ENCODE measurements around the gene LRPAP1.

Gene LRPAP1

DNA sequence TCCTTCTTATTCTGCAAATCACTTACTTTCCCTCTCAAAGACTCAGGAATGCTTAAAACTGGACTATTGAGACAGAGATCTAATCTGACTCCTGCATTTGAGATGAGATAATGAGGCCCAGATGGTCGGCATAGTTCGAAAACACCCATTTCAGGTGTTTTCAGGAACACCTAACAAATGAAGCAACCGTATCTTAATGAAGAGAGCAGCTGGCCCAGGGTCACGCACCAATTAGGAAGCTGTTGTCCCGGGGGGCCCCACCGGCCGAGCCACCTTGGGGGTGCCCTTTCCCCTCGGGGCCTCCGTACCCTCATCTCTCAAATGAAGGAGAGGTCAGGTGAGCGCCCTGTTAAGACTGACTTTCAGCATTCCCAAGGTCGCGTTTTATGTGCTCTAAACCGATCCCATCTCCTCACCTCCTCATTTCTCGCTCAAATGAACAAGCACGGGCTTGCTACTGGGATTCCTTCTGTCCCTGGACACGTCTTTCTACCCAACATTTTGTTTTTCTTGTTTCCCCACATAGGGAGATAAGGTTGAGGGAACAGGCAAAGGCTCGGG lies 824 bp downstream of the LRPAP1 start:
- no peak for DNase-seq (ENCODE audit: low read depth in 2 of 2)

DNA sequence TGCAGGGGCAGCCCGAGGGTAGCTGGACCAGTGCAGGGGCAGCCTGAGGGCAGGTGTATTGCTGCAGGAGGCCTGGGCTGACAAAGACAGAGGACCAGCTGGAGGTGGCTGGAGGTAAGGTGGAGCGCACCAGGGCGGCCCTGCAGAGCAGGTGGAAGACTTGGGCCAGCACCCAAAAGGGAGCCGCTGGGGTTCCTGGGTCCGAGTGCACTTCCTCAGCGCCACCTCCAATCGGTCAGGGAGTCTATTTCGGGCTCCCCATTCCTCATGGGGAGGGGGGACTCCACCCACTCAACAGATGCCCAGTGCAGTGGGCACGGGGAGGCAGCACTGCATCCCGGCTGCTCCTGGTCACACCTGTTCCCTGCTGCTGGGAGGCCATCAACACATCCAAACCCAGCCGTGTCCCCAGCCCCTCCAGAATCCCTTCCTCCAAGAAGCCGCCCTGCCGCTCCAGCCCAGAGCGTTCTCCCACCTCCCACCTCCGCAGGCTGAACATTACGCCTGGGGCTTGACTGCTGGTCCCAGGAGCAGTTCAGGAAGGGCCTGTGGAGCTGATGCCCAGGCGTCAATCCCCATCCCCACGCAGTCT lies 1.5 kb downstream of the LRPAP1 start:
- no peak for DNase-seq (ENCODE audit: low read depth in 2 of 2)

DNA sequence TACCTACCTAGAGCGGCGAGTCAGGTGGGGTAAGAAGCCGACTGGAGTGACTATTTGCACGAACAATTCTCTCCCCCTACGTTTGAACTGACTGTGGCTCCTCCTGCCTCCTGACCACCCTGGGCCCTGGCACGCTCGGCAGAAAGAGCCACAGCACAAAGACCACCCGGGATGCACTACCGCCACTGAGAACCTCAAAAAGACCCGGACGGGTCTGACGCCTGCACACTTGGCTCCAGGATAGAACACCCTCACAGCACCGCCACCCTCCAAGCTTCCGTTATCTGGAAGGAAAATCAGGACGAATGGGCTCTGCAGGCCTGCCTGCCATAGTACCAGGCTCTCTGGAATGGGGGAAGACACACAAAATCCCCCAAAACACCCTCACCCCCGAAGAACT lies 2.2 kb downstream of the LRPAP1 start:
- no peak for DNase-seq (ENCODE audit: low read depth in 2 of 2)

DNA sequence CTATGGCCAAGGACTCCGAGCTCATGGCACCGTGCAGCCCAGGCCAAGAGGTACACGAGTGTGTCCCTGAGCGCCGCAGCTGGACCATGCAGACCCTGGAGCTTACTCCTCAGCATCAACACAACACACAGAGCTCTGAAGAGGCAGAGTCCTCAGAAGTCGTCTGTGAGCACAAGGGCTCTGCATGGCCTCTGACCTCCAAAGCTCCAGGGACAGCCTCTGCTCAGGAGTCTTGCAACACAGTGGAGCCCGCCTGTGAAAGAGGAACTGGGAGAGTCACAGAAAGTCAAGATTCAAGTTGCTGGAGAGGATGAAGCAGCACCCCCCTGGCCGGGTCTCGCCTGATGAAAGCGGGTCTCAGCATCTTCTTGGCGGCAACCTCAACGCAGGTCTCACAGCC lies 2.9 kb downstream of the LRPAP1 start:
- DNase-seq (ENCODE audit: low read depth in 2 of 2): no peak

DNA sequence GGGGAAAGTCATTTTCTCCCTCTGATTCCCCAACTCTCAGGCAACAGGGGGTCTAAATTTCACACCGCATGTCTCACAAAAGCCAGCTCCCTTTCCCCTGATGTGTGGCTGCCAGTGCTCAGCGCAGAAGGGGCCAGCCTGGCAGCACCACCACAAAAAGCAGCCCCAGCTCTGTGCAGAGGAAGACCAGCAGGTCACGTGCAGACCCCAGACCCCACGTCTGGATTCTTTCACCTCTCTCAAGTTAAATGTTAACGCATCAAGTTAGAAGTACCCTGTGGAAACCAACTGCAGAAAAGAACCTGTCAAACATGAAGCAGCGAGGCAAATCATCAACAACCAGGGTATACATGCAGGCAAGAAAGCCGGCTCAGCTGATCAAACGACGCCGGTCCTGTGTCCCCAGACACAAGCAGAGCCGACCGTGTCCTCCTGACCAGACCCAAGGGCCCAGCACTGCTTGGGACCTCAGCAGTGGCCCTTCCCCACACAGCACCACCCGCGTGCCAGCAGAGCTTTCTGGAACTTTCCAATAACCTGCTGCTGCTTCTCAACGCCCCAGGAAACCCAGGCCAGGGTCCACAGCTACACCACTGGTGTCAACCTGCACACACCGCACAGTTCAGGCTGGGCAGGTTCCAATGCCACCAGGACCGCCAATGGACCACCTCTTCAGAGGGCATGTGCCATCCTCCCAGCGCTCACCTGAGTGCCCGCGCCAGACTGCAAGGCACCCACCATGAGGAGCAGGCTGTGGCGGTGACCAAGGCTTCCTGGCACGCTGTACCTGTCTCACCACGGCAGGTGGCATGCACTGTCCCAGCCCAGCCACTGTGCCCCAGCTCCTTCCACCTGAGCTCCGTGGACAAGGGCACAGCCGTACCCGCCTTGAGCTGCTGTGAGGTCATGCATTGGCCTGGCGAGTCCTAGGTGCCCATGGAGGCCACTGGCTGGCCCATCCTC lies 4.0 kb downstream of the LRPAP1 start:
- no peak for DNase-seq (ENCODE audit: low read depth in 2 of 2)

DNA sequence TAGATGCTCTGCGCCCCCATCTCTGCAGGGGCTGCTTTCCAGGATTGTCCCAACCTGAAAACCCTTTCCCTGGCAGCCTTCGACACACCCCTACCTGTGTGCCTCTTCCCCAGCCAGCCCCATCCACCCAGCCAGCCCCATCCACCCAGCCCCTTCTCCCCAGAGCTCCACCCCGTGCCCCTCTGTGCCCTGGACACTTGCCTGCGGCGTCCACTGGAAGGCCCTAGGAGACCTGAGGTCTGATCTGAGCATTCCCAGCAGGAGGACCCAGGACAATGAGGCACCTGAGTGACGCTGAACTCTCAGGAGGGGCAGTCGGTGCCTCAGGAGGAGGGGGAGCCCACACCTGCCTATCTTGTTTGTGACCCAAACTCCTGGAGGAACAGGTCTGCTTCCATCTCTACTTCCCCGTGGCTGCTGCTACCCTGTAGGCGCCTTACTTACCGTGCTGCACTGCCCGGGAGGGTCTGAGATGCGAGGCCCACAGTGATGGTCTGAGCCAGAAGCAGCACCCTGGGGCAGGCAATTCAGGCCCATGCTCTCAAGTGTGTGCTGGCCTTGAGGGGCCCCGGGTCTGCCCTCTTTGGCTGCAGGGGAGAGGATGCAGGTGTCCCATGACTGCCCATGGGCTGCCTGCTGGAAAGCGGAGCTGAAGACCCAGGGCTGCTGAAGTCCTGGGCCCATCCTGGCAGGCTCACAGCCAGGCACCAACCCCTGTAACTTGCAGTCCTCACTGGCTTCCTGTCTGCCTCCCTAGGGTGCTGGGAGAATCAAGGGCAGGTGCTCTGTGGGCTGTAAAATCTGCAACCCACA lies 4.9 kb downstream of the LRPAP1 start:
- DNase-seq (ENCODE audit: low read depth in 2 of 2): no peak

DNA sequence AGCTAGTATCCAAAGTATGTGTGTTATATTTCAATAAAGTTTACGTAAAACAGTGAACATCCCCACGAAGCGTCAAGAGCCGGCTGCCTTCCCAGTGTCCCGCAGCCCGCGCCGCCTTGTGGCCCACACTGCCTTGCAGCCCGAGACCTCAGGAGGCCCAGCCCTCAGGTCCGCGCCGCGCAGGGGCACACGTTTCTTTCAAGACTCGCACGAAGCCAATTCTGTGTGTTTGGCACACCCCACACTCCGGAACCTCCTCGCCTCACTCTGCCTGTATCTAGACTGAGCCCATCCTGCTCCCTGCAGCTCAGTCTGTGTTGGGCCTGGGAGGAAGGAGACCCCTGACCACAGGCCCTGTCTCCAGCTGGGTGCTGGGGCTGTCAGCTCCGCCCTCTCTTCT lies 5.8 kb downstream of the LRPAP1 start:
- no peak for DNase-seq (ENCODE audit: low read depth in 2 of 2)

DNA sequence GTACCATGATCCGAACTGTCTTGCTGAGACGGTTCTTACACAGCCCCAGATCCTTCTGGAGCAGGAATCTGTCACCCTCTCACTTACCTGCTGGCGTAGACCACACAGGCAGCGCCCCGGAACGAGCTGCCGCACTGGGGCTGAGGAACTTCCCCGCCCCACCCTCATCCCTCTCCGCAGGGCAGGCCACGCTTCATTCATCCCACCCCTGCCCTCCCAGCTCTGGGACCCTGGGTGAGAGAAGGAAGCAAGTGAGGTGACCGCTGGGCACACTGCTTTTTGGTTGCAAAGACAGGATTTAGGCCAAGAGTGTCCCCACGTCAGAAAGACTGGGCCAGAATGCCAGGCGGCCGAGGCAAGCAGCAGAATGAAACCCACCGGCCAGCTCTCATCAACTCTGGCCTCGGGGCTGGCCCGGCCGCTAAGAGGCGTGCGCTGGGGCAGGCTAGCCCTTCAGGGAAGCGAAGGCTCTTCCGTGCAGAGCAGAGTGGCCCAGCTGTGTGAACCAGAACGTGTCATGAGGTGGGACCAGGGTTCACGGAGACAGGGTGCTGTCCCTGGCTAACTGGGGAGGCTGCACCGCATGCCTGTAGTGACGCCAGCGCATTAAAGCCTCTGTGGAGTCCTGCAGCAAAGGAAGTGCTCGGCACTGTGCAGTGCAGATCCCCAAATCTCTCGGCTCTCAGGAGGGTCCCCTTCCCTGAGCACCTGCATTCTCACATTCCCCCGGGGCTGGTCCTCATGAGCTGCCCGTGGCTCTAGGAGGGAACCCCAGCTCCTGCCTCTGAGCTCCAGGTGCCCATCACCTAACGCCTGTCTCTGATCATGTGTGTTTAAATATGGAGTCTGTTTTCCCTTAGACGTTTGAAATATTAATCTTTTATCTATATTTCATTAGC lies 6.4 kb downstream of the LRPAP1 start:
- no peak for DNase-seq (ENCODE audit: low read depth in 2 of 2)

DNA sequence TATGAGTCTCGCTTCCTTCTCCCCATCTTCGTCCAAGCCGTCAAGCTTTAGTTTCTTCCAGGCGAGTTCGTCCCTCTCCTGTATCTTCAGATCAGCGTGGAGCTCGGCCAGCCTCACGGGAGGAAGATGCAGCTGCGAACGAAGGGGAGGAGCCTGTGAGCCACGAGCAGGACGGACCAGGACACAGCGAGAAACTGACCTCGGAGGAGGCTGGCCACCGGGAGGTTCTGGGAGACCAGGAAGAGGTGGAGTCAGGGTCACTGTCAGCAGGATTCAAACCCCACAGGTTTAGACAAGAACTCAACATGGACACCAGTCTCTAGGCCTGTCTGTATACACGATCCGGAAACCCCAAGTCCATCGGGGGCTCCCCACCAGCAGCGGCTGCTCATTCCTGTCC lies 7.3 kb downstream of the LRPAP1 start:
- no peak for DNase-seq (ENCODE audit: low read depth in 2 of 2)

DNA sequence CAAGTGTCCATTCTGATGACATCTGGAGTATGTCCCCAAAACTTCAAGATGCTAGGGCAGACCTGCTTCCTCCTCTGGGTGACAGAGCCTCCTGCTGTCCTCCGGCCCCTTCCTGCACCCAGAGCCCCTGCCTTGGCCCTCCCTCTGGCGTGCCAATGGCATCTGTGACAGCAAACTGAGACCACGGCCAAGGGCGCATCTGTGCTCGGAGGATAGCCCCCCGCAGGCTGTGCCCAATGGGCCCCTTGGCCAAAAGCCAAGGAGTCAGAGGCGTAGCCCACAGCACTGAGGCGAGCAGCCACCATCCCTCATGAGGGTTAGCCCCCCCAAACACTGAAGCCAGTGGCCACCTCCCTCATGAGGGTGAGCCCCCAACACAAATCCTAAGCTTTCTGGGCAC lies 7.9 kb downstream of the LRPAP1 start:
- DNase-seq (ENCODE audit: low read depth in 2 of 2): no peak

DNA sequence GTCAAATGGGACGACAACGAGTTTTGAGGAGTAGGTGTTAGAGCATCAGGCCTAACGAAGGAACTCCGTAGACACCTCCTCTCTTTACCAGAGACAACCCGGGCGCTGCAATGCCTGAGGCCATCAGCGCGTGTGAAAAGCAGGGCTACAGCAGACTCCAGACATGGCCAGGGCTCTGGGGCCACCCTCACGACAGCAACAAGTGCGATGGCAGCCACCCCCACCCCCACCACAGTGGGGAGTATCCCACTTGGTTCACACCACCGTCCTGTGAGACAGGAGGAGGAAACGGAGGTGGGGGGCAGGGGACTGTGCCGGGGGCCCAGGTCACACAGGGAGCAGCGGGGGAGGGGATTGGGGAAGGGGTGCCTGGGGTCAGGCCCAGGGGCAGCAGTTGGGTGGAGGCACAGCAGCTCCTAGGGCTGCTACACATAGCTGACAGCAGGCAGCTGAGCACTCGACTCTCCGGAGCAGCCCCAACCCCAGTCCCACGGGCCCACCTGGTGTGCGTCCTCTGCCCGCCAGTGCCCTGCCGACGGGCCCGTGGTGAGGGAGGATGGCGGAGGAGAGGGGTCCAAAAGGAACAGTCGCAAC lies 8.5 kb downstream of the LRPAP1 start:
- no peak for DNase-seq (ENCODE audit: low read depth in 2 of 2)

DNA sequence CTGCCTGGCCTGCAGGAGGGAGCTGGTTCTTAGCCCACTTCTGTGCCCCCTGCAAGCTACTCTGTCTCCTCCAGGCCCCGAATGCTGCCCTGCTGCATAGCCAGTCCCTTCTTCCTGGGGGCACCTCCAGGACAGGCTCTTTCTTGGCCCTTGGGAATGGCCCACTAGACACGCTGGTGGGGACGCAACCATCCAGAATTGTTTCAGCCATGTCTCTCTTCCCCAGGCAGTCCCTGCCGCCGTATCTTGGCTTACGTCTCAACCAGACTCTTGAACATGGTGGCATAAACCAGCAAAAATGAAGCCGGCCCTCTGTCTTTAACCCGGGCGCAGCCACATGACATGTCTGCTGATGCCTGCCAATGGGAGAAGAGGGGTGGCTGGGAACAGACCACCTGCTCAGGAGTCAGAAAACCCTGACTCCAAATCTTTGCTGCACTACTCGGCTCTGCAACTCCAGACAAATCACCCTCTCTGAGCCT lies 9.0 kb downstream of the LRPAP1 start:
- DNase-seq (ENCODE audit: low read depth in 2 of 2): no peak

DNA sequence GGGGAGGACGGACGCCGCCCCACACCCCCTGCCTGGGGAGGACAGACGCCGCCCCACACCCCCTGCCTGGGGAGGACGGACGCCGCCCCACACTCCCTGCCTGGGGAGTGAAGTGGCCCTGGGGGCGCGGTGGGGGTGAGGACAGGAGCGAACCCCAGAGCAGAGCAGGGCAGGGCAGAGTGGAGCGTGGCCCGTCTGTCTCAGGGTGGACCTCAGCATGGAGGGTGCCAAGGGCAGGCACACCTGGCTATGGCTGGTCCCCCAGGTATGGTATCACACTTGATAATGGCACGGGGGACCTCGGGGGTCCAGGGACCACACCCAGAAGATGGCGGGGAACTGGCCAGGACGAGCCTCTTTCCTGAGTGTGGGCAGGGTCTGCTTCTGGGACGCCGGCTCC lies 9.6 kb downstream of the LRPAP1 start:
- DNase-seq (ENCODE audit: low read depth in 2 of 2): no peak

DNA sequence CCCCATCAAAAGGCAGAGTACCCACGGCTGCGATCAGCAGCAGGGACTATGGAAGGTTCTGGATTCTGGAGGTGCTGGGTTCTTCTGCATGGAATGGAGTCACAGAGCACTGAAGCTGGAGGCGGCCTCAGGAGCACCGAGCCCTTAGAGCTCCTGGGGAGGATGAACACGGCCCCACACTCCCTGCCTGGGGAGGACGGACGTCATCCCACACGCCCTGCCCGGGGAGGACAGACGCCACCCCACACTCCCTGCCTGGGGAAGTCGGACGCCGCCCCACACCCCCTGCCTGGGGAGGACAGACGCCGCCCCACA lies 9.9 kb downstream of the LRPAP1 start:
- DNase-seq (ENCODE audit: low read depth in 2 of 2): no peak

DNA sequence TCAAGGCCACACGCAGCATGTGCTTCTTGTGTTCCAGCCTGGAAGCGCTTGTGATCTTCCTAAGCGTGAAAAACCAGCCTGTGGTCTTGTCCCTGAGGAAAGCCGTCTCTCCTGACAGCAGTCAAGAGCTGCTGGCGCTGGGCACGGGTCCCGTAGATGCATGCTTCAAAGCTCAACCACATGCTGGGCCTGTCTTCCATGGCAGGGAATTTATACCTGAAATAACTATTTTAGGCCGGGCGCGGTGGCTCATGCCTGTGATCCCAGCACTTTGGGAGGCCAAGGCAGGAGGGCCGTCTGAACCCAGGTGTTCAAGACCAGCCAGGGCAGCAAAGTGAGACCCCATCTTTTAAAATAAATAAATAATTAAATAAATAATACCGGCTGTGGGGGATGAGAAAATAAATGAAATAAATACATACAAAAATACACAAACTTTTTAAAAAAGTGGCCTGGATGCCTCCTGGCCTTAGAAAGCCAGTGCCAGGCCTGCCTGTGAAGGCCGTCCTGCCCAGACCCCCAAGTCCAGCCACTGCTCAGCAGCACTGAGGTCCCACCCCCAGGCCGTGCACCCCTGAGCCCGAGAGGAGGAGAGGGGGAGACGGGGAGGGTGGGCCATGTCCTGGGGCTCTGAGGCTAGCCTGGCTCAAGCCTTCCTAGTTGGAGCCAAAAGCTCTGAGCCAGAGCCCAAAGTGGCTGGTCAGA lies 10.4 kb downstream of the LRPAP1 start:
- no peak for DNase-seq (ENCODE audit: low read depth in 2 of 2)

DNA sequence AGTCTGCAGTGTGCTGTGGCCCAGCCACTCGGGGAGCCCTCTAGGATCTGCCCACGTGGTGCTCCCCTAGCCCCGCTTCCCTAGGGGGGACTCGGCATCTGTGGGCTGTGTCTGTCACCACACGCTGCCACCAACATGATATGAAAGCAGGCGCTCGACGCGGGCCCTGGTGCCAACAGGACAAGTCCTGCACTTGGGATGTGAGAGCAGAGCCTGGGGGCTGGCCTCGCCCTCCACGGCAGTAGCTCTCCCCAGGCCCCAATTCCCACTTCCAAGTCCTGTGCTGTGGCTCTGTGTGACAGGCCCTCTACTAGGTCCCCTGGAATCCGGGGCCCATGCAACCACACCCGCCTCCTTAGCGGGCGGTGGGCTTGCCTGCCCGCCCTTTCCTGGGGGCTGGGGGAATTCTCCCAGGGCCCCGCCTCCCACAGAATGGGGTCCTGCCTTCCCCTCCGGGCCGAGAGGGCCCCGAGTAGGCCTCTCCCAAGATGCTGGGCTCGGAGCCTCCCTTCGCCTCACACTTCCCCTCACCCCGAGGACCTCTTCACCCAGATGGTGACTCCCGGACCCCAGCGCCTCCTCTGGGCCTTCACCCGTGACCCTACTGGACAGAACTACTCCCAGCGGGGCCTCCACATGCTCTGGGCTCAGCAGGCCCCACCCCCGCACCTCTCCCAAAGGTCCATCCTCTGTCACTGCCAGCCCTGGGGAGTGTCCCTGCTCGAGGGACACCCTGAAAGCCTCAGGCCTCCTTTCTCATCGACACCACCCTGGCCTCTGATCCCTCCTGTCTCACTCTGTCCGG lies 11.2 kb downstream of the LRPAP1 start:
- no peak for DNase-seq (ENCODE audit: low read depth in 2 of 2)

DNA sequence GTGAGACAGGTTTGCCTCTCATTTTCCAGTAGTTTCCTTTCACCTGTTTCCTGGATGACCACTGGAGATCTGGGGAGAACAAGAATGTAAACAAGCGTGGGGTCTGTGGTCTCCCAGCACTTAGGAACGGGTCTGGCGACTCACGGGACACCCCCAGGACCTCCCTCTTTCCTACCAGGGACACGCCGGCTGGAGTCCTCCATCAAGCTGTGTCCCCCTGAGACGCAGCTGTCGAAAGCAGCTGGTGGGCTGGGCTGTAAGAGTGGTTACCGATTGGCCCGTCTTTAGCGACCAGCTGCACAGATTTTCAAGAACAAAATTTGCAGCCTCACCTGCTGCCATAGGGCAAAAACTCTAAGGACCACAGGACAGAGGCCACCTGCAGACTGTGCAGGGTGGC lies 11.9 kb downstream of the LRPAP1 start:
- DNase-seq (ENCODE audit: low read depth in 2 of 2): no peak

DNA sequence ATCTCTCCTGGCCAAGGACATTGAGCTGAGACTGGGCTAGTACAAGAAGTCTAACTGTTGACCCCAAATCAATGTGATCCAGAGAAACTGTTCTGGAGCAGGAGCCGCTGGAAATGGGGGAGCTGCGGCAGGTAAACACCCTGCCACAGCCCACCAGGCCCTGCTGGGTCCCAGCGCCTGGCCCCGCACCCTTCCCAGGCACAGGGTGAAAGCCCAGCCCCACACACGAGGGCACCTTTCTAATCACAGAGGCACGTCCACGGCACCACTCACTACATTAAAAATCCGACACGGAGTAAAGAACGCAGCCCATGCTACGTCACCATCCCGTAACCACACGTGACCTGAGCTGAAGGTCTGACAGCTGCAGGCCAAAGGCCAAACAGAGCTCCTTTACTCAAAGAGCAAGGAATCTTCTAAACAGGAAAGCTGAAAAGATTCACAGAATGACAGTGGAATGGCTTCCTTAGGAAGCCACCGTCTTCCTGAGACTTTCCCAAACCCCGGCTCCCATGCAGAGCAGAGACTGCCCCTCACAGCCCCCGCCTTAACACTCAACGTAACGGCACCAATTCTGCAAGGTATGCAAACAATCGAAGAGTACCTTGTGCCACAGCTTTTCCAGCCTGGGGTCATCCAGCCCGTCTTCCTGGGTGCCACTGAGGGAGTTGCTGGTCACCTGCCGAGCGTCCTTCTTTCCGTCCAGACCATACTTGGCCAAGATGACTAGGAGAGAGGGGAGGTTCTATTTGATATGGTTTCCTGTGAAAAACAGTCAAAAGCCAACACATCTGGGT lies 12.6 kb downstream of the LRPAP1 start:
- DNase-seq (ENCODE audit: low read depth in 2 of 2): no peak

DNA sequence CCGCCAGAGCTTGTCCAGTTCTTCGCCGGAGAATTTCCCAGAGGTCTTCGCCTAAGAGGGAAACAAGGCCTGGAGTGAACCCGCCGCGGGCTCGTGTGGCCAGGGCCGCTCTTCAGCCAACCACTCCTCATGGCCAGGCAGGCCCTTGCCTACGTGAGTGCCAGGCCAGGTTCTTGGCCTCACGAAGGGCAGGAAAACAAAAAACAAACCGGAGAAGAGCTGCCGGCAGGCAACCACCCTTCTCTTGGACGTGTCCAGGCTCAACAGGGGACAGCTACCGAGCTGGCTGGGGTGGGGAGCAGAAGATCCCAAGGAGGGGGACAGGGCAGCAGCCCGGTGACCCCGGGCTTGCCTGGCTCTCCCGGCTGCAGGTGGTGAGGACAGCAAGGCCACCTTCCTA lies 13.3 kb downstream of the LRPAP1 start:
- DNase-seq (ENCODE audit: low read depth in 2 of 2): no peak

Data from stimulated activated CD4-positive, alpha-beta T cell treated with anti-CD3 and anti-CD28 coated beads, Interleukin-4, amount 100 ng/mL, for 48 hours (primary cell).